Adrenal gland (tissue), 5 donors: Measurements from ENCODE around the gene CACNA1I.

Source experiments
- CTCF ChIP-seq, 6 experiments: fragments of 450-650 bp in 4 of 6; fragments of 200-600 bp in 2 of 6; sonication (generic) in 1 of 6; IDR thresholded peaks; 1 replicate in 5 of 6; 2 replicates in 1 of 6; pipeline versions ENCODE4 v1.5.1 to v1.8.0; 2016 to 2021; ENCODE audit warnings: antibody characterized with exemption in 6 of 6, mild to moderate bottlenecking in 2 of 6, moderate library complexity in 1 of 6
- POLR2A ChIP-seq, 2 donors: fragments of 450-650 bp; IDR thresholded peaks; one replicate each; pipeline ENCODE4 v1.6.1; 2017; ENCODE audit warnings: antibody characterized with exemption in 2 of 2, mild to moderate bottlenecking in 2 of 2, moderate library complexity in 1 of 2
- donor health status: DM: no; HTN: no; CAD: no.

- TF ChIP-seq CTCF (IDR thresholded peaks at IDR 0.05) (no peak), POLR2A (IDR thresholded peaks at IDR 0.05) (no peak)
Measured at GRCh38 chr22:39635719-39636118, 65.2 kb downstream of the CACNA1I start.
